ENCODE measurements around the gene LDB1. TPM values are rescaled to one million over a fixed set of nuclear protein-coding genes. Genes with fewer than 3 reads are reported as not detected.

LDB1 gene
- total RNA-seq, 1 experiment from 2014 or later, result 63.9 TPM

DNA sequence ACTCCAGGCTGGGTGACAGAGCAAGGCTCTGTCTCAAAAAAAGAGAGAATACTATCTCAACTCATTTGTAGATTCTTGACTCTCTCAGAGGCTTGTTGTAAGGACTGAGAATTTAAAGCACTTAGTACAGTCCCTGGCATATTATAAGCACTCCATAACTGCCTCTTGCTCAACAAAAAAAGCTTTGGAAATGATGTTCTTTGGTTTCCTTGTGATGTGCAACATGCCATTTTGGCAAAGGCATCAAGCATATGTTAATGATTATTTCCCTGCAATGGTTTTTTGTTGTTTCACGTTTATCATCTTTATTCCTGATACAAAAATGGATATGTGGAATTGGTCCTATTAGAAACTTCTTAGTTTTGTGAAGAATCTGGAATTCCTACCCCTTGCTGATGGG lies 47.7 kb upstream of the LDB1 start:
- CTCF ChIA-PET, result interaction anchor here (2.1 to 4.4 kb wide), 4 partner anchors 63 to 254 kb away, joined by 5 to 80 read pairs (median 18); partner anchors contain the start of gene NFKB2
- no peak for ATAC-seq

More for the DNA sequence above, 47.7 kb upstream of the LDB1 start:
- no peak for DNase-seq (ENCODE audit: low read depth, low spot score)
- no TSS peak for BruUV-seq (replicated peaks)
- Histone ChIP-seq H3K27me3 (ENCODE audit: insufficient read depth, low read length) (no peaks in the 10 kb centered on the region), H3K27ac (ENCODE audit: low read depth, low read length) (no peak overlapping the region), H3K4me2 (ENCODE audit: low read length) (no peak overlapping the region), H3K9me3 (ENCODE audit: control insufficient read depth in 1 of 2, insufficient read depth in 1 of 2, low read depth in 1 of 2, low read length in 2 of 2) (no peaks in the 10 kb centered on the region), H2AFZ (ENCODE audit: low read depth, low read length, poor library complexity, severe bottlenecking) (no peak overlapping the region), H3K79me2 (ENCODE audit: insufficient read depth, low read length) (no peaks in the 10 kb centered on the region), H3K4me3 (replicated peaks in 1 of 2; ENCODE audit: low read depth in 1 of 2, low read length in 2 of 2) (no peak overlapping the region), H4K20me1 (ENCODE audit: insufficient read depth) (peaks cover 10% of the 10 kb centered on the region; the same call in 1 of the 2 replicates), H3K36me3 (ENCODE audit: control insufficient read depth in 1 of 2, insufficient read depth in 2 of 2, low read length in 2 of 2) (peaks cover 11 to 13% of the 10 kb centered on the region in 2 experiments), H3K4me1 (ENCODE audit: control insufficient read depth in 1 of 2, insufficient read depth in 2 of 2, low read length in 2 of 2) (peaks cover 4 to 6% of the 10 kb centered on the region in 2 experiments; a peak in 2 of 4 replicates), H3K9me2 (ENCODE audit: insufficient read depth) (no peaks in the 10 kb centered on the region), H3K9ac (ENCODE audit: low read length) (no peak overlapping the region)
- ChIA-PET POLR2A (no interaction called here), RAD21 (ENCODE audit: low non-redundant PET in 1 of 2, low total read pairs in 2 of 2, uncharacterized antibody in 2 of 2, unreplicated experiment in 2 of 2) (interaction anchor here (0.5 to 0.6 kb wide), 3 partner anchors 30 to 366 kb away, joined by 3 read pairs; no protein-coding TSS in a partner anchor)
- intact Hi-C loops (cut with micrococcal nuclease), result loop anchor here (2.0 kb wide), 2 partner anchors 227 to 417 kb away; partner anchors contain the start of gene NFKB2
- TF ChIP-seq SIN3A (IDR thresholded peaks at IDR 0.05; ENCODE audit: low read depth), result no peak
- TF ChIP-seq CBX3 (IDR thresholded peaks at IDR 0.05; ENCODE audit: low read depth), result no peak
- TF ChIP-seq YY1 (IDR thresholded peaks at IDR 0.05; ENCODE audit: extremely low read depth, insufficient replicate concordance, low read depth, low read length), result no peak
- no peak for TF ChIP-seq TCF7L2 (IDR thresholded peaks at IDR 0.05; ENCODE audit: borderline replicate concordance, extremely low read depth, insufficient read depth, insufficient read length)
- TF ChIP-seq ELF1 (IDR thresholded peaks at IDR 0.05; ENCODE audit: borderline replicate concordance, low read depth), result no peak
- TF ChIP-seq, protein P1, sequence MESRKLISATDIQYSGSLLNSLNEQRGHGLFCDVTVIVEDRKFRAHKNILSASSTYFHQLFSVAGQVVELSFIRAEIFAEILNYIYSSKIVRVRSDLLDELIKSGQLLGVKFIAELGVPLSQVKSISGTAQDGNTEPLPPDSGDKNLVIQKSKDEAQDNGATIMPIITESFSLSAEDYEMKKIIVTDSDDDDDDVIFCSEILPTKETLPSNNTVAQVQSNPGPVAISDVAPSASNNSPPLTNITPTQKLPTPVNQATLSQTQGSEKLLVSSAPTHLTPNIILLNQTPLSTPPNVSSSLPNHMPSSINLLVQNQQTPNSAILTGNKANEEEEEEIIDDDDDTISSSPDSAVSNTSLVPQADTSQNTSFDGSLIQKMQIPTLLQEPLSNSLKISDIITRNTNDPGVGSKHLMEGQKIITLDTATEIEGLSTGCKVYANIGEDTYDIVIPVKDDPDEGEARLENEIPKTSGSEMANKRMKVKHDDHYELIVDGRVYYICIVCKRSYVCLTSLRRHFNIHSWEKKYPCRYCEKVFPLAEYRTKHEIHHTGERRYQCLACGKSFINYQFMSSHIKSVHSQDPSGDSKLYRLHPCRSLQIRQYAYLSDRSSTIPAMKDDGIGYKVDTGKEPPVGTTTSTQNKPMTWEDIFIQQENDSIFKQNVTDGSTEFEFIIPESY (IDR thresholded peaks at IDR 0.05; ENCODE audit: extremely low read depth, insufficient replicate concordance, low read length), result no peak
- no peak for TF ChIP-seq POLR2A (IDR thresholded peaks at IDR 0.05; ENCODE audit: borderline replicate concordance, extremely low read depth, insufficient read depth, insufficient read length)

Data from HCT116 (cell line).